ENCODE data around the gene PTBP2. TPM values are rescaled to one million over a fixed set of nuclear protein-coding genes. Genes with fewer than 3 reads are reported as not detected.

PTBP2 gene
- total and polyA plus RNA-seq, 3 donors from 2014 or later = 41.0 to 109 (median 61.4) TPM

- Histone ChIP-seq H3K36me3 (ENCODE audit: low read depth, missing control alignments) (no peaks in the 10 kb centered on the region), H3K4me1 (no peaks in the 10 kb centered on the region), H3K27me3 (no peaks in the 10 kb centered on the region), H3K4me3 (no peak overlapping the region), H3K9me3 (no peaks in the 10 kb centered on the region), H3K27ac (no peak overlapping the region)
- intact Hi-C loops (cut with DNase I; ENCODE audit: low total_unique reads) = no loop called here
- WGBS, 2 donors = 72 to 84% methylated on average over 3 of the region's 3 CpGs
- DNase-seq = no peak
- no peak for TF ChIP-seq CTCF (IDR thresholded peaks at IDR 0.05)
- TF ChIP-seq POLR2A (IDR thresholded peaks at IDR 0.05) = no peak
Observed at GRCh38 chr1:96843196-96843595, 121.6 kb downstream of the PTBP2 start.

- intact Hi-C loops (cut with DNase I; ENCODE audit: low total_unique reads) = no loop called here
- Histone ChIP-seq H3K36me3 (ENCODE audit: low read depth, missing control alignments) (no peaks in the 10 kb centered on the region), H3K27ac (no peak overlapping the region), H3K4me1 (no peaks in the 10 kb centered on the region), H3K9me3 (no peaks in the 10 kb centered on the region), H3K27me3 (no peaks in the 10 kb centered on the region), H3K4me3 (no peak overlapping the region)
- WGBS, 2 donors = 95 to 96% methylated on average over 1 of the region's 1 CpG
- TF ChIP-seq CTCF (IDR thresholded peaks at IDR 0.05) (no peak), POLR2A (IDR thresholded peaks at IDR 0.05) (no peak)
- no peak for DNase-seq
Observed at GRCh38 chr1:96843601-96844000, 122.0 kb downstream of the PTBP2 start.

- Histone ChIP-seq H3K4me3 (no peak overlapping the region), H3K36me3 (ENCODE audit: low read depth, missing control alignments) (no peaks in the 10 kb centered on the region), H3K4me1 (no peaks in the 10 kb centered on the region), H3K9me3 (no peaks in the 10 kb centered on the region), H3K27me3 (no peaks in the 10 kb centered on the region), H3K27ac (no peak overlapping the region)
- intact Hi-C loops (cut with DNase I; ENCODE audit: low total_unique reads) = no loop called here
- peak in 2 of 3 experiments; percentile 33 to 35 for TF ChIP-seq CTCF (IDR thresholded peaks at IDR 0.05)
- no peak for TF ChIP-seq POLR2A (IDR thresholded peaks at IDR 0.05)
- 77 to 83% methylated on average over 8 of the region's 8 CpGs for WGBS, 2 donors
- DNase-seq = peak; percentile 42
Observed at GRCh38 chr1:96845464-96845863, 123.9 kb downstream of the PTBP2 start.

GRCh38 chr1:96861836-96862235, 140.3 kb downstream of the PTBP2 start:
- TF ChIP-seq POLR2A (IDR thresholded peaks at IDR 0.05) (no peak), CTCF (IDR thresholded peaks at IDR 0.05) (no peak)
- DNase-seq = no peak
- WGBS, 2 donors = 90 to 93% methylated on average over 2 of the region's 2 CpGs
- no peaks in the 10 kb centered on the region for H3K36me3 ChIP-seq (ENCODE audit: low read depth, missing control alignments)
- H3K4me1 ChIP-seq = no peaks in the 10 kb centered on the region
- H3K27ac ChIP-seq = no peak overlapping the region
- no peak overlapping the region for H3K4me3 ChIP-seq
- no peaks in the 10 kb centered on the region for H3K9me3 ChIP-seq
- intact Hi-C loops (cut with DNase I; ENCODE audit: low total_unique reads) = no loop called here
- no peaks in the 10 kb centered on the region for H3K27me3 ChIP-seq

GRCh38 chr1:96863449-96863848, 141.9 kb downstream of the PTBP2 start:
- H3K4me1 ChIP-seq = no peaks in the 10 kb centered on the region
- no peaks in the 10 kb centered on the region for H3K9me3 ChIP-seq
- H3K27ac ChIP-seq = no peak overlapping the region
- no peak for DNase-seq
- WGBS, 2 donors = 78 to 86% methylated on average over 5 of the region's 5 CpGs
- no peaks in the 10 kb centered on the region for H3K36me3 ChIP-seq (ENCODE audit: low read depth, missing control alignments)
- intact Hi-C loops (cut with DNase I; ENCODE audit: low total_unique reads) = no loop called here
- H3K4me3 ChIP-seq = no peak overlapping the region
- TF ChIP-seq POLR2A (IDR thresholded peaks at IDR 0.05) (no peak), CTCF (IDR thresholded peaks at IDR 0.05) (no peak)
- no peaks in the 10 kb centered on the region for H3K27me3 ChIP-seq

Data from testis (tissue), 3 donors.